WTC11 (cell line): ENCODE results near the gene EMC8. TPM values are rescaled to one million over a fixed set of nuclear protein-coding genes. Genes with fewer than 3 reads are reported as not detected.

Source experiments
- ATAC-seq: fragments of 200-7000 bp; cut with Tn5 transposase; 2 replicates; pipeline ENCODE4 v1.10.0; 2021; ENCODE audit warnings: mild to moderate bottlenecking, moderate library complexity
- CTCF ChIA-PET: fragments of 300-600 bp; sonication (Branson Sonifier 250); formaldehyde crosslinking; loops from one replicate; lab custom pipeline; 2021; ENCODE audit warnings: antibody characterized with exemption; lab: Charles Lee
- POLR2A ChIA-PET: fragments of 350-600 bp; sonication (Branson Sonifier 250); formaldehyde crosslinking; loops from one replicate; lab custom pipeline; 2021; ENCODE audit warnings: antibody characterized with exemption; lab: Charles Lee
- DNase-seq: peaks from one replicate; pipeline ENCODE4 v3.0.0; 2021; ENCODE audit warnings: low spot score
- H3K27ac Mint-ChIP-seq: 2 replicates; pipeline ENCODE4 v1.8.0; 2021; ENCODE audit warnings: mixed read lengths
- H3K27me3 Mint-ChIP-seq: 2 replicates; pipeline ENCODE4 v1.8.0; 2021; ENCODE audit warnings: low read depth, mild to moderate bottlenecking, moderate library complexity, mixed read lengths
- H3K36me3 Mint-ChIP-seq: 2 replicates; pipeline ENCODE4 v1.8.0; 2021; ENCODE audit warnings: mixed read lengths
- H3K4me1 Mint-ChIP-seq: 2 replicates; pipeline ENCODE4 v1.8.0; 2022; ENCODE audit warnings: mixed read lengths
- H3K4me3 Mint-ChIP-seq: 2 replicates; pipeline ENCODE4 v1.8.0; 2021; ENCODE audit warnings: mild to moderate bottlenecking, moderate library complexity, mixed read lengths
- H3K9me3 Mint-ChIP-seq: 2 replicates; pipeline ENCODE4 v1.8.0; 2021; ENCODE audit warnings: mixed read lengths
- AR ChIP-seq: fragments of 250-450 bp; sonication (Bioruptor Pico); IDR thresholded peaks from 2 replicates; pipeline ENCODE4 v1.9.0; 2021; ENCODE audit warnings: mild to moderate bottlenecking
- ATF3 ChIP-seq: sonication (generic); formaldehyde crosslinking; conservative IDR thresholded peaks from 2 replicates; pipeline ENCODE4 v1.8.1; 2022; ENCODE audit warnings: mild to moderate bottlenecking, missing genetic modification reagents
- ATF6 ChIP-seq: sonication (generic); formaldehyde crosslinking; IDR thresholded peaks from 2 replicates; pipeline ENCODE4 v1.8.1; 2023; ENCODE audit warnings: mild to moderate bottlenecking, missing genetic modification reagents
- E2F5 ChIP-seq: sonication (generic); formaldehyde crosslinking; IDR thresholded peaks from 2 replicates; pipeline ENCODE4 v1.8.1; 2022; ENCODE audit warnings: mild to moderate bottlenecking, moderate library complexity, missing genetic modification reagents
- ETV6 ChIP-seq: sonication (generic); formaldehyde crosslinking; IDR thresholded peaks from 2 replicates; pipeline ENCODE4 v1.8.1; 2022; ENCODE audit warnings: mild to moderate bottlenecking, missing genetic modification reagents
- FOXJ3 ChIP-seq: sonication (generic); formaldehyde crosslinking; IDR thresholded peaks from 2 replicates; pipeline ENCODE4 v1.9.0; 2021; ENCODE audit warnings: missing genetic modification reagents, mild to moderate bottlenecking, borderline replicate concordance
- GABPB1 ChIP-seq: sonication (generic); formaldehyde crosslinking; IDR thresholded peaks from 2 replicates; pipeline ENCODE4 v1.8.1; 2023; ENCODE audit warnings: mild to moderate bottlenecking, missing genetic modification reagents
- GTF2I ChIP-seq: fragments of 250-450 bp; sonication (Bioruptor Pico); conservative IDR thresholded peaks from 2 replicates; pipeline ENCODE4 v1.4.0; 2021; ENCODE audit warnings: mild to moderate bottlenecking
- NFYB ChIP-seq: sonication (generic); formaldehyde crosslinking; conservative IDR thresholded peaks from 2 replicates; pipeline ENCODE4 v1.8.0; 2022; ENCODE audit warnings: low read depth, missing genetic modification reagents
- NR1H2 ChIP-seq: sonication (generic); formaldehyde crosslinking; IDR thresholded peaks from 2 replicates; pipeline ENCODE4 v1.9.0; 2021; ENCODE audit warnings: mild to moderate bottlenecking, moderate library complexity, missing genetic modification reagents
- OVOL2 ChIP-seq: fragments of 250-450 bp; sonication (Bioruptor Pico); IDR thresholded peaks from 2 replicates; pipeline ENCODE4 v1.9.0; 2021; ENCODE audit warnings: mild to moderate bottlenecking, borderline replicate concordance
- PRRX2 ChIP-seq: fragments of 250-450 bp; sonication (Bioruptor Pico); IDR thresholded peaks from 2 replicates; pipeline ENCODE4 v1.8.0; 2021; ENCODE audit warnings: mild to moderate bottlenecking
- RELA ChIP-seq: sonication (generic); formaldehyde crosslinking; IDR thresholded peaks from 2 replicates; pipeline ENCODE4 v1.8.1; 2022; ENCODE audit warnings: missing genetic modification reagents, mild to moderate bottlenecking, borderline replicate concordance
- SOX15 ChIP-seq: fragments of 250-450 bp; sonication (Bioruptor Pico); IDR thresholded peaks from 2 replicates; pipeline ENCODE4 v1.9.0; 2021; ENCODE audit warnings: mild to moderate bottlenecking
- ZNF396 ChIP-seq: fragments of 250-450 bp; sonication (Bioruptor Pico); IDR thresholded peaks from 2 replicates; pipeline ENCODE4 v1.8.0; 2021; ENCODE audit warnings: mild to moderate bottlenecking, moderate library complexity, borderline replicate concordance
- ZNF416 ChIP-seq: fragments of 250-450 bp; sonication (Bioruptor Pico); IDR thresholded peaks from 2 replicates; pipeline ENCODE4 v1.9.0; 2021; ENCODE audit warnings: mild to moderate bottlenecking, inconsistent platforms
- ZNF423 ChIP-seq: fragments of 250-450 bp; sonication (Bioruptor Pico); IDR thresholded peaks from 2 replicates; pipeline ENCODE4 v2.1.2; 2022; ENCODE audit warnings: mild to moderate bottlenecking, moderate library complexity
- ZNF425 ChIP-seq: fragments of 250-450 bp; sonication (Bioruptor Pico); conservative IDR thresholded peaks from 2 replicates; pipeline ENCODE4 v1.9.0; 2021; ENCODE audit warnings: mild to moderate bottlenecking
- ZNF671 ChIP-seq: fragments of 250-450 bp; sonication (Bioruptor Pico); IDR thresholded peaks from 2 replicates; pipeline ENCODE4 v1.8.0; 2021; ENCODE audit warnings: mild to moderate bottlenecking
- total RNA-seq: library from RNA; stranded (reverse); gene quantifications from 3 replicates; pipeline ENCODE4 v1.2.3, GENCODE V29; 2021

The EMC8 gene
- total RNA-seq, 1 experiment from 2014 or later = 55.2 TPM

- TF ChIP-seq AR (CRISPR knock-in tag) (no peak), GTF2I (no peak)
Observed at GRCh38 chr16:85805442-85806045, 6.2 kb upstream of the EMC8 start (continued).

- POLR2A ChIA-PET = no interaction called here
- ATAC-seq = no peak
Observed at GRCh38 chr16:85803570-85803969, 4.2 kb upstream of the EMC8 start.

GRCh38 chr16:85800321-85800669, 951 bp upstream of the EMC8 start:
- ChIA-PET CTCF (interaction anchor here (0.6 to 1.4 kb wide), 3 partner anchors 19 to 548 kb away, joined by 3 to 8 read pairs (median 5); no protein-coding TSS in a partner anchor), POLR2A (no interaction called here)
- Mint-ChIP-seq H3K4me3 (peak overlapping the region; percentile 87), H3K9me3 (no peaks in the 10 kb centered on the region), H3K27ac (peak overlapping the region; percentile 87), H3K36me3 (peaks cover 55% of the 10 kb centered on the region), H3K4me1 (peaks cover 26% of the 10 kb centered on the region), H3K27me3 (no peaks in the 10 kb centered on the region)
- TF ChIP-seq E2F5 (CRISPR knock-in tag) (no peak), PRRX2 (no peak), SOX15 (CRISPR knock-in tag) (no peak)
- ATAC-seq = no peak; the same call in 1 of the 2 replicates
- no peak for DNase-seq

More at GRCh38 chr16:85803570-85803969, 4.2 kb upstream of the EMC8 start:
- Mint-ChIP-seq H3K9me3 (no peaks in the 10 kb centered on the region), H3K4me1 (peaks cover 16% of the 10 kb centered on the region), H3K36me3 (peaks cover 59% of the 10 kb centered on the region), H3K4me3 (no peak overlapping the region), H3K27ac (peak overlapping the region; percentile 64), H3K27me3 (no peaks in the 10 kb centered on the region)
- CTCF ChIA-PET = no interaction called here
- DNase-seq = no peak
- TF ChIP-seq ETV6 (CRISPR knock-in tag) (no peak), ZNF416 (CRISPR knock-in tag) (no peak), ATF3 (CRISPR knock-in tag) (no peak), ZNF396 (no peak), RELA (CRISPR knock-in tag) (no peak), GABPB1 (CRISPR knock-in tag) (no peak), ZNF423 (CRISPR knock-in tag) (no peak), PRRX2 (no peak), OVOL2 (CRISPR knock-in tag) (no peak), FOXJ3 (CRISPR knock-in tag) (no peak), ATF6 (CRISPR knock-in tag) (no peak), NFYB (no peak), ZNF671 (CRISPR knock-in tag) (no peak), ZNF425 (CRISPR knock-in tag) (no peak), NR1H2 (CRISPR knock-in tag) (no peak)
